Uterus (tissue), 4 donors: ENCODE data around the gene LRRC52. TPM values are rescaled to one million over a fixed set of nuclear protein-coding genes. Genes with fewer than 3 reads are reported as not detected.

Source experiments
- DNase-seq, 2 donors: peaks; one replicate each; pipeline ENCODE4 v3.0.0-alpha.2; 2019 to 2020
- H3K27ac ChIP-seq, 2 donors: fragments of 200-600 bp; sonication (generic); 1 replicate in 1 of 2; 2 replicates in 1 of 2; pipeline ENCODE4 v1.5.1; 2016 to 2018
- H3K27me3 ChIP-seq, 2 donors: fragments of 200-600 bp; sonication (generic); one replicate each; pipeline ENCODE4 v1.5.1; 2018 to 2019; ENCODE audit warnings: control low read depth in 1 of 2
- H3K36me3 ChIP-seq, 2 donors: fragments of 200-600 bp; sonication (generic); one replicate each; pipeline ENCODE4 v1.5.1; 2019; ENCODE audit warnings: control low read depth in 1 of 2
- H3K4me1 ChIP-seq, 2 donors: fragments of 200-600 bp; sonication (generic); one replicate each; pipeline ENCODE4 v1.5.1; 2018 to 2019; ENCODE audit warnings: control low read depth in 1 of 2
- H3K4me3 ChIP-seq, 2 donors: fragments of 200-600 bp; sonication (generic); 1 replicate in 1 of 2; 2 replicates in 1 of 2; pipeline ENCODE4 v1.5.1; 2018 to 2019; ENCODE audit warnings: mild to moderate bottlenecking in 1 of 2
- H3K9me3 ChIP-seq, 2 donors: fragments of 200-600 bp; sonication (generic); one replicate each; pipeline ENCODE4 v1.5.1; 2019; ENCODE audit warnings: control low read depth in 1 of 2
- POLR2A ChIP-seq, 2 donors: fragments of 450-650 bp; IDR thresholded peaks; one replicate each; pipeline ENCODE4 v1.6.1; 2016; ENCODE audit warnings: antibody characterized with exemption in 2 of 2, mild to moderate bottlenecking in 1 of 2, moderate library complexity in 1 of 2
- intact Hi-C: fragments of 100-400 bp; cut with DNase I; formaldehyde crosslinking; loops from one replicate; pipeline ENCODE4 v1.15.1; 2023; ENCODE audit warnings: low total_unique reads
- total RNA-seq, 4 donors: library from RNA; depleted of rRNA in 3 of 4; stranded (reverse); fragments of >200 nt in 3 of 4; gene quantifications; one replicate each; pipeline versions ENCODE4 v1.1.0 to v1.2.4, GENCODE V29; 2014 to 2023
- TF ChIP-seq, protein P1 (sequence below), 4 experiments: fragments of 200-600 bp in 2 of 4; fragments of 450-650 bp in 2 of 4; sonication (generic) in 2 of 4; IDR thresholded peaks; one replicate each; pipeline ENCODE4 v1.5.1; 2016 to 2019; ENCODE audit warnings: antibody characterized with exemption in 4 of 4, mild to moderate bottlenecking in 2 of 4, moderate library complexity in 1 of 4
- donor health status: DM: yes; HTN: yes; CAD: no.

Gene LRRC52
- total RNA-seq, 4 donors from 2014 or later = not detected

DNA sequence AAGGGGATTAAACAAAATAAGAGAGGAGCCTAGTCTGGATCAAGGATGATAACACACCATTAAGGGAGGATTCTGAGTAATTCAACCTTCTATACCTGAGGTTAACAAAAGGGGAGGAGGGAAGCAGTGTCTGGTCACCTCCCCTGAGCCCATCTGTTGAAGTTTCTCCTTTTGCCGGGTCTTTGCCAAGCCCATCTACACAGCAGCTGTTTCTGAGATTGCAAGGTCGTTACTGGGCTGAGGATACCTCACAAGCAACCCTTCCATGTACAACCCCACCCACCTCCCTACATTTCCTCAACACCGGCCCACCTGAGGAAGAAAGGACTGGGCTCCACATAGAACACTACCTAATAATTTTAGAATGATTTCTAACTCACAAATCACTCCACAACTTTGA is 26.3 kb downstream of the LRRC52 start:
- H3K9me3 ChIP-seq = no peaks in the 10 kb centered on the region
- DNase-seq = no peak
- H3K27ac ChIP-seq = no peak overlapping the region
- no peak overlapping the region for H3K4me3 ChIP-seq
- no peaks in the 10 kb centered on the region for H3K27me3 ChIP-seq
- H3K36me3 ChIP-seq = no peaks in the 10 kb centered on the region
- intact Hi-C loops = no loop called here
- TF ChIP-seq, protein P1, sequence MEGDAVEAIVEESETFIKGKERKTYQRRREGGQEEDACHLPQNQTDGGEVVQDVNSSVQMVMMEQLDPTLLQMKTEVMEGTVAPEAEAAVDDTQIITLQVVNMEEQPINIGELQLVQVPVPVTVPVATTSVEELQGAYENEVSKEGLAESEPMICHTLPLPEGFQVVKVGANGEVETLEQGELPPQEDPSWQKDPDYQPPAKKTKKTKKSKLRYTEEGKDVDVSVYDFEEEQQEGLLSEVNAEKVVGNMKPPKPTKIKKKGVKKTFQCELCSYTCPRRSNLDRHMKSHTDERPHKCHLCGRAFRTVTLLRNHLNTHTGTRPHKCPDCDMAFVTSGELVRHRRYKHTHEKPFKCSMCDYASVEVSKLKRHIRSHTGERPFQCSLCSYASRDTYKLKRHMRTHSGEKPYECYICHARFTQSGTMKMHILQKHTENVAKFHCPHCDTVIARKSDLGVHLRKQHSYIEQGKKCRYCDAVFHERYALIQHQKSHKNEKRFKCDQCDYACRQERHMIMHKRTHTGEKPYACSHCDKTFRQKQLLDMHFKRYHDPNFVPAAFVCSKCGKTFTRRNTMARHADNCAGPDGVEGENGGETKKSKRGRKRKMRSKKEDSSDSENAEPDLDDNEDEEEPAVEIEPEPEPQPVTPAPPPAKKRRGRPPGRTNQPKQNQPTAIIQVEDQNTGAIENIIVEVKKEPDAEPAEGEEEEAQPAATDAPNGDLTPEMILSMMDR (IDR thresholded peaks at IDR 0.05) = no peak
- no peak for TF ChIP-seq POLR2A (IDR thresholded peaks at IDR 0.05)
- H3K4me1 ChIP-seq = no peaks in the 10 kb centered on the region

DNA sequence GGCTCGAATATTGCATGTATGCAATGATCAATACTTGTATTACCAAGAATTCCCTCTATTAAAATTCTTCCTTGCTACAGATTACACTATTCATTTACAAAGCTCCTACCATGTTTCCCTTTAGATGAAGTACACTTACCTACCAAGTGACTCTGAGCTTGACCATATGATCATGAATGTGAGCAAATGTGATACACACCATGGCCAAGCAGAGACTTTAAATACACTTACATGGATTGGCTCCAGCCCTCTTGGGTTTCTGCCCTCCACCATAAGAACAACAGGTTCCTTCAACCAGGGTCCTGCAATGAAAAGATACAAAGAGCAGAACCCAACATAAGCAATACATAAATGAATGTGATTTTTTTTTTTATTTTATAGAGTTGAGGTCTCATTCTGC is 30.0 kb downstream of the LRRC52 start:
- no peaks in the 10 kb centered on the region for H3K9me3 ChIP-seq
- intact Hi-C loops = no loop called here
- no peak for DNase-seq
- H3K4me3 ChIP-seq = no peak overlapping the region
- no peaks in the 10 kb centered on the region for H3K36me3 ChIP-seq
- no peak overlapping the region for H3K27ac ChIP-seq
- no peaks in the 10 kb centered on the region for H3K27me3 ChIP-seq
- no peak for TF ChIP-seq POLR2A (IDR thresholded peaks at IDR 0.05)
- TF ChIP-seq, protein P1 (IDR thresholded peaks at IDR 0.05) = no peak
- H3K4me1 ChIP-seq = no peaks in the 10 kb centered on the region

DNA sequence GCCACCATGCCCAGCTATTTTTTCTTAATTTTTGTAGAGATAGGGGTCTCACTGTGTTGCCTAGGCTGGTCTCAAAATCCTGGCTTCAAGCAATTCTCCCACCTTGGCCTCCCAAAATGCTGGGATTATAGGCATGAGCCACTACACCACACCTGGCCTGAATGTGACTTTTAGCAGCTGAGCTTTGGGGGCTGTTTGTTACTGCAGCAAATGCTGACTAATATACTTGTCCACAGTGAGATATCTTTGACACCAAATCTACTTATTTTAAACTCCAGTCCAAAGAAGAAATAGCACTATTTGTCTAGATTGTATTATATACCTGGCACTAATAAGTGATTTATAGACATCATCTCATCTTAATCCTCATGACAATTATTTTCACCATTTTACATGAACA is 30.5 kb downstream of the LRRC52 start:
- H3K27me3 ChIP-seq = no peaks in the 10 kb centered on the region
- H3K4me1 ChIP-seq = no peaks in the 10 kb centered on the region
- intact Hi-C loops = no loop called here

DNA sequence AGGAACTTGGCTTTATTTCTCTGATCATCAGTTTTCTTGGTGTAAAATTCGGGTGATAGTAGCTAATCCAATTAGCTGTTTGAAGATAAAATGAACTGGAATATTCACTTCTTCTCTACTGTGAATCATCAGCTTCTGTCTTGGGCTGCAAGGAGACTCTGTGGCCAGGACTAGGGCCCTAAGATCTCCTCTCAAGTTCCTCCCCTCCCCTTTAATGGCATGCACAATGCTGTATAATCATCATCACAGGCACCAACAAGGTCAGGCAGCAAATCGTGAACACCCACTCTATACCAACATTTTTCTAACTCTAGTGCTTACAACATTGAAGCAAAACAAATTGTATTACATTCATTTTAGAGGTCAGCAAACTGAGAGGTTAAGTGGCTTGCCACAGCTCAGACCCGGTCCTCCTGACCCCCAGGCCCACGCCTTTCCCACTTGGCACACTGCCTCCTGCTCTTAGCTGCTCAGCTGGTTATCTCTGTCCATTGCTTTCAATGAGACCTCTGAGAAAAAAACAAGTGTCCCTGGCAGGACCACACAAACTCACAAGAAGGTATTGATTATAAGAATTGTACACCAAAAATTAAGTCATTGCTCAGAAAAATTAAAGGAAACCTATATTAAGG is 31.8 kb downstream of the LRRC52 start:
- TF ChIP-seq, protein P1 (IDR thresholded peaks at IDR 0.05) = no peak
- TF ChIP-seq POLR2A (IDR thresholded peaks at IDR 0.05) = no peak
- intact Hi-C loops = no loop called here
- Histone ChIP-seq H3K4me3 (no peak overlapping the region), H3K36me3 (no peaks in the 10 kb centered on the region), H3K4me1 (no peaks in the 10 kb centered on the region), H3K9me3 (no peaks in the 10 kb centered on the region), H3K27ac (no peak overlapping the region), H3K27me3 (no peaks in the 10 kb centered on the region)
- DNase-seq = no peak

More for the DNA sequence above, 30.5 kb downstream of the LRRC52 start:
- TF ChIP-seq, protein P1 (IDR thresholded peaks at IDR 0.05) = no peak
- no peak for TF ChIP-seq POLR2A (IDR thresholded peaks at IDR 0.05)
- no peaks in the 10 kb centered on the region for H3K36me3 ChIP-seq
- H3K9me3 ChIP-seq = no peaks in the 10 kb centered on the region
- H3K4me3 ChIP-seq = no peak overlapping the region
- H3K27ac ChIP-seq = no peak overlapping the region
- no peak for DNase-seq

DNA sequence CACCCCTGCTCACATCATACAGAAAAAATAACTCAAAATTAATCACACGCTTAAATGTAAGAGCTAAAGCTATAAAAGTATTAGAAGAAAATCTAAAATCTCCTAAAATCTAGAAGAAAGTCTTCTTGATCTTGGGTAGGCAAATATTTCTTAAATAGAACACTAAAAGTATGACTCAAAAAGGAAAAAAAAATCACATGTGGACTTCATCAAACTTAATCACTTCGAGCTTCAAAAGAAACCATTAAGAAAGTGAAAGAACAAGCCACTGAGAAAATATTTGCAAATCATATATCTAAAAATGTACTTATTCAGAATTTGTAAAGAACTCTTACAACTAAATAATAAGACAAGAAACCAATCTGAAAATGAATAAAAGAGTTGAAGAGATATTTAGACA is 32.7 kb downstream of the LRRC52 start:
- Histone ChIP-seq H3K9me3 (no peaks in the 10 kb centered on the region), H3K4me3 (no peak overlapping the region), H3K36me3 (no peaks in the 10 kb centered on the region), H3K27ac (no peak overlapping the region), H3K27me3 (no peaks in the 10 kb centered on the region), H3K4me1 (no peaks in the 10 kb centered on the region)
- no peak for DNase-seq
- intact Hi-C loops = no loop called here
- TF ChIP-seq POLR2A (IDR thresholded peaks at IDR 0.05) = no peak
- TF ChIP-seq, protein P1 (IDR thresholded peaks at IDR 0.05) = no peak
